Body of pancreas (tissue), 4 donors: ENCODE results near the gene SLX4IP.

Experiments
- CTCF ChIP-seq, 7 experiments: fragments of 450-650 bp in 4 of 7; fragments of 200-600 bp in 3 of 7; sonication (generic) in 3 of 7; IDR thresholded peaks; one replicate each; pipeline ENCODE4 v1.5.1; 2016 to 2019; ENCODE audit warnings: antibody characterized with exemption in 7 of 7
- POLR2A ChIP-seq, 3 donors: fragments of 450-650 bp; IDR thresholded peaks; one replicate each; pipeline ENCODE4 v1.6.1; 2016; ENCODE audit warnings: antibody characterized with exemption in 3 of 3, mild to moderate bottlenecking in 2 of 3

GRCh38 chr20:10489853-10490252, 54.7 kb downstream of the SLX4IP start:
- no peak for TF ChIP-seq POLR2A (IDR thresholded peaks at IDR 0.05)
- TF ChIP-seq CTCF (IDR thresholded peaks at IDR 0.05), result no peak
